GM12878 (cell line): ENCODE data around the gene CENPX. TPM values are rescaled to one million over a fixed set of nuclear protein-coding genes. Genes with fewer than 3 reads are reported as not detected.

Source experiments
- ATAC-seq: fragments of 200-7000 bp; cut with Tn5 transposase; 3 replicates; pipeline ENCODE4 v1.9.1; 2020; ENCODE audit warnings: mild to moderate bottlenecking, moderate library complexity
- BruUV-seq: library from RNA; stranded (reverse); fragments of 400-500 nt; replicated peaks from 2 replicates; lab custom pipeline; 2021; lab: Mats Ljungman, UMichigan
- CTCF ChIA-PET: fragments of 300-600 bp; sonication (Branson Sonifier 250); formaldehyde crosslinking; extraction: SDS; loops from one replicate; lab custom pipeline; 2021; ENCODE audit warnings: inconsistent platforms; lab: Yijun Ruan, JAX
- POLR2A ChIA-PET: fragments of 350-600 bp; formaldehyde crosslinking; extraction: SDS; loops from one replicate; lab custom pipeline; 2021; ENCODE audit warnings: inconsistent platforms; lab: Charles Lee
- RAD21 ChIA-PET: fragments of 300-600 bp; sonication (Branson Sonifier 250); formaldehyde crosslinking; loops from one replicate; lab custom pipeline; 2023; ENCODE audit warnings: antibody characterized with exemption; ENCODE audit not compliant: unreplicated experiment; lab: Charles Lee
- SMC1A ChIA-PET: fragments of 300-600 bp; sonication (Branson Sonifier 250); formaldehyde crosslinking; loops from one replicate; lab custom pipeline; 2023; ENCODE audit not compliant: unreplicated experiment, uncharacterized antibody; lab: Charles Lee
- DNase-seq: peaks from one replicate; pipeline ENCODE4 v3.0.0-alpha.2; 2011; ENCODE audit warnings: low read depth, low spot score
- FAIRE-seq: peaks from 3 replicates; lab custom pipeline; 2011; peaks lifted over from hg19 to GRCh38; lab: Jason Lieb, UNC
- H2AFZ ChIP-seq: 2 replicates; pipeline ENCODE4 v1.6.0; 2011; ENCODE audit warnings: low read depth, low read length, control low read depth; ENCODE audit not compliant: control insufficient read depth
- H3K27ac ChIP-seq: 2 replicates; pipeline ENCODE4 v1.5.1; 2011; ENCODE audit warnings: control low read depth; ENCODE audit not compliant: control insufficient read depth, insufficient read depth
- H3K27me3 ChIP-seq, 2 experiments: replicated peaks in 1 of 2; 2 replicates each; pipeline versions ENCODE4 v1.6.0 to v1.6.1; 2011; ENCODE audit warnings: low read length in 1 of 2; ENCODE audit not compliant: control insufficient read depth in 2 of 2, insufficient read depth in 2 of 2
- H3K36me3 ChIP-seq, 2 experiments: 2 replicates each; pipeline ENCODE4 v1.5.1; 2011; ENCODE audit warnings: low read length in 1 of 2; ENCODE audit not compliant: control insufficient read depth in 2 of 2, insufficient read depth in 2 of 2
- H3K4me1 ChIP-seq: 2 replicates; pipeline ENCODE4 v1.6.1; 2011; ENCODE audit warnings: mild to moderate bottlenecking, low read length, moderate library complexity, mixed read lengths; ENCODE audit not compliant: control insufficient read depth, insufficient read depth
- H3K4me2 ChIP-seq: 2 replicates; pipeline ENCODE4 v1.6.0; 2011; ENCODE audit warnings: control low read depth; ENCODE audit not compliant: control insufficient read depth, insufficient read depth
- H3K4me3 ChIP-seq: fragments of 200-600 bp; sonication (generic); 2 replicates; pipeline ENCODE4 v1.5.1; 2016
- H3K79me2 ChIP-seq: 2 replicates; pipeline ENCODE4 v1.6.0; 2011; ENCODE audit warnings: low read length; ENCODE audit not compliant: control insufficient read depth, insufficient read depth
- H3K9ac ChIP-seq: 2 replicates; pipeline ENCODE4 v1.8.0; 2011; ENCODE audit warnings: low read length, control low read depth, mixed read lengths; ENCODE audit not compliant: control insufficient read depth, insufficient read depth
- H3K9me3 ChIP-seq: replicated peaks from 3 replicates; pipeline ENCODE4 v1.5.1; 2011; ENCODE audit warnings: mild to moderate bottlenecking, low read length; ENCODE audit not compliant: control insufficient read depth, insufficient read depth
- H4K20me1 ChIP-seq: 2 replicates; pipeline ENCODE4 v1.6.0; 2011; ENCODE audit not compliant: control insufficient read depth, insufficient read depth
- KAT2A ChIP-seq: conservative IDR thresholded peaks from 2 replicates; pipeline ENCODE4 v1.6.1; 2011; ENCODE audit warnings: low read depth, low read length; ENCODE audit not compliant: control insufficient read depth
- POLR2A ChIP-seq: IDR thresholded peaks from 2 replicates; pipeline ENCODE4 v1.6.1; 2011; ENCODE audit warnings: low read depth, mild to moderate bottlenecking, low read length
- POLR2AphosphoS2 ChIP-seq: IDR thresholded peaks from 2 replicates; pipeline ENCODE4 v1.6.1; 2011; ENCODE audit warnings: low read depth, mild to moderate bottlenecking, low read length, improper control_type of control experiment, moderate library complexity
- SPI1 ChIP-seq: IDR thresholded peaks from 2 replicates; pipeline ENCODE4 v1.6.1; 2011; ENCODE audit warnings: low read depth, mild to moderate bottlenecking, low read length, moderate library complexity, borderline replicate concordance; ENCODE audit not compliant: insufficient read depth
- SUPT20H ChIP-seq: IDR thresholded peaks from 2 replicates; pipeline ENCODE4 v1.6.1; 2011; ENCODE audit warnings: low read depth, mild to moderate bottlenecking, low read length, moderate library complexity, borderline replicate concordance; ENCODE audit not compliant: control insufficient read depth
- TCF3 ChIP-seq: IDR thresholded peaks from 2 replicates; pipeline ENCODE4 v1.6.1; 2012; ENCODE audit warnings: low read depth, mild to moderate bottlenecking, low read length, borderline replicate concordance; ENCODE audit not compliant: insufficient read depth
- ZSCAN29 ChIP-seq: fragments of 450-650 bp; IDR thresholded peaks from 2 replicates; pipeline ENCODE4 v1.6.1; 2017; ENCODE audit warnings: mild to moderate bottlenecking, moderate library complexity
- WGBS: methylation state at CpG from one replicate; pipeline ENCODE4 v1.1.6; 2016; ENCODE audit warnings: low lambda C conversion rate; ENCODE audit not compliant: insufficient replicate concordance, insufficient coverage; ENCODE audit errors: missing lambda C conversion rate; 5-methylcytosine and 5-hydroxymethylcytosine counted together
- in situ Hi-C: fragments of 300-500 bp; cut with MboI; formaldehyde crosslinking; loops from 9 replicates; pipeline ENCODE4 v1.14.3; 2018; ENCODE audit warnings: mixed read lengths
- intact Hi-C: fragments of 100-400 bp; cut with micrococcal nuclease; formaldehyde crosslinking; loops from one replicate; pipeline ENCODE4 v1.14.2; 2022; ENCODE audit not compliant: unreplicated experiment
- polyA plus RNA-seq, 11 experiments: library from polyadenylated mRNA; depleted of rRNA in 4 of 11; unstranded in 6 of 11; stranded (reverse) in 5 of 11; fragments of >200 nt; fragmentation: Nextera tagmentation in 4 of 11; fragmentation: Illumina TruSeq in 1 of 11; extraction: Ambion mirVana in 4 of 11; extraction: Trizol in 1 of 11; gene quantifications; 1 replicate in 1 of 11; 2 replicates in 10 of 11; pipeline versions ENCODE4 v1.2.1 to v1.2.3, GENCODE V29; 2011 to 2016; ENCODE audit warnings: inconsistent platforms in 2 of 11, missing spikeins in 2 of 11, low read depth in 1 of 11
- total RNA-seq, 4 experiments: library from RNA; depleted of rRNA in 3 of 4; stranded (reverse); fragments of >200 nt in 3 of 4; fragmentation: Illumina TruSeq in 1 of 4; extraction: Trizol in 1 of 4; gene quantifications; 2 replicates each; pipeline versions ENCODE4 v1.2.1 to v1.2.3, GENCODE V29; 2013 to 2021
- TF ChIP-seq, protein P1 (sequence below): fragments of 450-650 bp; IDR thresholded peaks from 2 replicates; pipeline ENCODE4 v1.6.1; 2017; ENCODE audit warnings: low read depth, mild to moderate bottlenecking, moderate library complexity
- TF ChIP-seq, protein P2 (sequence below): fragments of 450-650 bp; IDR thresholded peaks from 2 replicates; pipeline ENCODE4 v1.6.1; 2017; ENCODE audit warnings: mild to moderate bottlenecking
- TF ChIP-seq, protein P3 (sequence below), 3 experiments: IDR thresholded peaks in 2 of 3; conservative IDR thresholded peaks in 1 of 3; 2 replicates each; pipeline ENCODE4 v1.5.1; 2011; ENCODE audit warnings: low read depth in 3 of 3, low read length in 3 of 3, mild to moderate bottlenecking in 3 of 3, control low read depth in 2 of 3, moderate library complexity in 2 of 3, inconsistent platforms in 1 of 3, mixed read lengths in 1 of 3; ENCODE audit not compliant: control insufficient read depth in 2 of 3, insufficient read depth in 1 of 3; ENCODE audit errors: extremely low read depth in 1 of 3

Gene CENPX
- total and polyA plus RNA-seq, 10 of the 15 experiments (the other 5 are each of a cell fraction or from before 2014, with no cell fraction given): 11.7 to 182 (median 71.9) TPM

DNA sequence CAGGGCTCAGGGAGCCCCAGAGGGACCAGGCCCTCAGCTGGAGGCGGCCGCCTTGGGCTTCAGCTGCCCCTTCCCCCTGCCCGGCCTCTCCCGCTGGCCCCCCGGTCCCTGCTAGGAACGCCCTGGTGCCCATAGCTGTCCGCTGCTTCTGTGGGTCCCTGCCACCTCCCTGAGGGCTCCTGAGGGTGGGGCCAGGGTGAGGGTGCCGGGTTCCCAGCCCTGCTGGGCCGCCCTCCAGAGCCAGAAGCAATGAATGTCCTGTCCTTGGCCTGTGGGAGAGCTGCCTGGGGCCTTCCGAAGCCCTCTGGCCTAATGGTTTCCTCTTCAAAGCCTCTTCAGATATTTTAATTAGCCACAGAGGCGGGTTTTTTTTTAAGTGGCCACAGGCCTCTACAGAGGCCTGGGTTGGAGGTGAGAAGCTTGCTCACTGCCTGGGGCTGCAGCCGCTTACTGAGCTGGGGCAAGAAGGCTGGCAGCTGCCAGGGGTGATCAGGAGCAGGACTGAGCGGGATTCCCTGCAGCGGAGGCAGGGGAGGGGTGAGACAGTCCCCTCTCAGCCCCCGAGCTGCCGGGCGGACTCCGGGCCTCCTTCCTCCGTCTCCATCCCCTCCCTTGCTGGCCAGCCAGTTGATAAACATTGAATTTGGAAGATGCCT lies 9.9 kb downstream of the CENPX start:
- ChIA-PET RAD21 (no interaction called here), CTCF (interaction anchor here (1.3 kb wide), 1 partner anchor 53 kb away, joined by 3 read pairs; no protein-coding TSS in a partner anchor), POLR2A (no interaction called here), SMC1A (no interaction called here)
- Histone ChIP-seq H3K36me3 (no peaks in the 10 kb centered on the region), H3K4me1 (no peaks in the 10 kb centered on the region), H2AFZ (no peak overlapping the region), H3K79me2 (no peaks in the 10 kb centered on the region), H3K4me2 (no peak overlapping the region), H3K27ac (no peak overlapping the region)
- no peak for ATAC-seq
- WGBS: 89% methylated on average over 17 of the region's 19 CpGs
- no peak for TF ChIP-seq TCF3
- TF ChIP-seq, protein P1, sequence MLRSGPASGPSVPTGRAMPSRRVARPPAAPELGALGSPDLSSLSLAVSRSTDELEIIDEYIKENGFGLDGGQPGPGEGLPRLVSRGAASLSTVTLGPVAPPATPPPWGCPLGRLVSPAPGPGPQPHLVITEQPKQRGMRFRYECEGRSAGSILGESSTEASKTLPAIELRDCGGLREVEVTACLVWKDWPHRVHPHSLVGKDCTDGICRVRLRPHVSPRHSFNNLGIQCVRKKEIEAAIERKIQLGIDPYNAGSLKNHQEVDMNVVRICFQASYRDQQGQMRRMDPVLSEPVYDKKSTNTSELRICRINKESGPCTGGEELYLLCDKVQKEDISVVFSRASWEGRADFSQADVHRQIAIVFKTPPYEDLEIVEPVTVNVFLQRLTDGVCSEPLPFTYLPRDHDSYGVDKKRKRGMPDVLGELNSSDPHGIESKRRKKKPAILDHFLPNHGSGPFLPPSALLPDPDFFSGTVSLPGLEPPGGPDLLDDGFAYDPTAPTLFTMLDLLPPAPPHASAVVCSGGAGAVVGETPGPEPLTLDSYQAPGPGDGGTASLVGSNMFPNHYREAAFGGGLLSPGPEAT: no peak
- TF ChIP-seq ZSCAN29: no peak
- TF ChIP-seq KAT2A: no peak
- TF ChIP-seq, all 136 proteins: peak for 0
- intact Hi-C loops (no loop called here), in situ Hi-C loops (no loop called here)
- no peak overlapping the region for H3K9ac ChIP-seq
- H4K20me1 ChIP-seq: no peaks in the 10 kb centered on the region
- H3K27me3 ChIP-seq: no peaks in the 10 kb centered on the region
- DNase-seq (no peak), FAIRE-seq (no peak)
- no TSS peak for BruUV-seq
- H3K9me3 ChIP-seq: no peaks in the 10 kb centered on the region
- no peak overlapping the region for H3K4me3 ChIP-seq

DNA sequence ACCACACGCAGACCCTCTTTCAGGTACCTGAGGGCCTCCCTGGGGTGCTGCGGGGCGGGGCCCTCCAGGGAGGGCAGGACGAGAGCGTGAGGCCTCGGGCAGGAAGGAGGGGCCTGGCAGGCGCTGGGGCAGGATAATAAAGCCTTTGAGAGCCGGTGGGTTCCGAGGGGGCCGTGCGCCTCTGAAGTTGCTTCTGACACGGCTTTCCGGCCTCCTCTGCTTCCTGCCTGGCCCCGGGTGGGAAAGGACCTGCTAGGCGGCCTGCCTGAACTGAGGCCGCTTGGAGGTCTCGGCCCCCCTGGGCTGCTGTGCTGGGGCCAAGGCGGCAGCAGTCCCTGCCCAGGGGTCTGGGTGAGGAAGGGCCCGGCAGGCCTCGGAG lies 10.4 kb downstream of the CENPX start:
- CTCF ChIA-PET: no interaction called here
- ATAC-seq: no peak
- 87% methylated on average over 15 of the region's 20 CpGs for WGBS
- Histone ChIP-seq H2AFZ (no peak overlapping the region), H3K27me3 (no peaks in the 10 kb centered on the region), H4K20me1 (no peaks in the 10 kb centered on the region), H3K9me3 (no peaks in the 10 kb centered on the region), H3K4me3 (no peak overlapping the region), H3K4me2 (no peak overlapping the region), H3K79me2 (no peaks in the 10 kb centered on the region), H3K4me1 (no peaks in the 10 kb centered on the region), H3K27ac (no peak overlapping the region), H3K36me3 (no peaks in the 10 kb centered on the region), H3K9ac (no peak overlapping the region)
- RAD21 ChIA-PET: no interaction called here
- POLR2A ChIA-PET: no interaction called here
- intact Hi-C loops (no loop called here), in situ Hi-C loops (no loop called here)
- no peak for DNase-seq
- BruUV-seq: no TSS peak
- SMC1A ChIA-PET: no interaction called here
- no peak for FAIRE-seq
- TF ChIP-seq SUPT20H (no peak), POLR2AphosphoS2 (no peak), SPI1 (no peak), POLR2A (0 out of 2 replicates have a peak, but pooled peaks have one; percentile 3)
- TF ChIP-seq, protein P2, sequence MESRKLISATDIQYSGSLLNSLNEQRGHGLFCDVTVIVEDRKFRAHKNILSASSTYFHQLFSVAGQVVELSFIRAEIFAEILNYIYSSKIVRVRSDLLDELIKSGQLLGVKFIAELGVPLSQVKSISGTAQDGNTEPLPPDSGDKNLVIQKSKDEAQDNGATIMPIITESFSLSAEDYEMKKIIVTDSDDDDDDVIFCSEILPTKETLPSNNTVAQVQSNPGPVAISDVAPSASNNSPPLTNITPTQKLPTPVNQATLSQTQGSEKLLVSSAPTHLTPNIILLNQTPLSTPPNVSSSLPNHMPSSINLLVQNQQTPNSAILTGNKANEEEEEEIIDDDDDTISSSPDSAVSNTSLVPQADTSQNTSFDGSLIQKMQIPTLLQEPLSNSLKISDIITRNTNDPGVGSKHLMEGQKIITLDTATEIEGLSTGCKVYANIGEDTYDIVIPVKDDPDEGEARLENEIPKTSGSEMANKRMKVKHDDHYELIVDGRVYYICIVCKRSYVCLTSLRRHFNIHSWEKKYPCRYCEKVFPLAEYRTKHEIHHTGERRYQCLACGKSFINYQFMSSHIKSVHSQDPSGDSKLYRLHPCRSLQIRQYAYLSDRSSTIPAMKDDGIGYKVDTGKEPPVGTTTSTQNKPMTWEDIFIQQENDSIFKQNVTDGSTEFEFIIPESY: no peak
- TF ChIP-seq, protein P3, sequence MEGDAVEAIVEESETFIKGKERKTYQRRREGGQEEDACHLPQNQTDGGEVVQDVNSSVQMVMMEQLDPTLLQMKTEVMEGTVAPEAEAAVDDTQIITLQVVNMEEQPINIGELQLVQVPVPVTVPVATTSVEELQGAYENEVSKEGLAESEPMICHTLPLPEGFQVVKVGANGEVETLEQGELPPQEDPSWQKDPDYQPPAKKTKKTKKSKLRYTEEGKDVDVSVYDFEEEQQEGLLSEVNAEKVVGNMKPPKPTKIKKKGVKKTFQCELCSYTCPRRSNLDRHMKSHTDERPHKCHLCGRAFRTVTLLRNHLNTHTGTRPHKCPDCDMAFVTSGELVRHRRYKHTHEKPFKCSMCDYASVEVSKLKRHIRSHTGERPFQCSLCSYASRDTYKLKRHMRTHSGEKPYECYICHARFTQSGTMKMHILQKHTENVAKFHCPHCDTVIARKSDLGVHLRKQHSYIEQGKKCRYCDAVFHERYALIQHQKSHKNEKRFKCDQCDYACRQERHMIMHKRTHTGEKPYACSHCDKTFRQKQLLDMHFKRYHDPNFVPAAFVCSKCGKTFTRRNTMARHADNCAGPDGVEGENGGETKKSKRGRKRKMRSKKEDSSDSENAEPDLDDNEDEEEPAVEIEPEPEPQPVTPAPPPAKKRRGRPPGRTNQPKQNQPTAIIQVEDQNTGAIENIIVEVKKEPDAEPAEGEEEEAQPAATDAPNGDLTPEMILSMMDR (IDR thresholded peaks at IDR 0.05 in 2 of 3, conservative IDR thresholded peaks at IDR 0.05 in 1 of 3; ENCODE audit: control insufficient read depth in 2 of 3, extremely low read depth in 1 of 3, insufficient read depth in 1 of 3, low read depth in 3 of 3, low read length in 3 of 3): no peak
